Psoas muscle (tissue), 8 donors: ENCODE measurements around the gene DCBLD2. TPM values are rescaled to one million over a fixed set of nuclear protein-coding genes. Genes with fewer than 3 reads are reported as not detected.

Experiments used
- ATAC-seq, 4 donors: fragments of 200-7000 bp; cut with Tn5 transposase; one replicate each; pipeline ENCODE4 v1.9.1; 2020; ENCODE audit warnings: moderate library complexity in 3 of 4, mild to moderate bottlenecking in 2 of 4
- DNase-seq, 2 donors: peaks; one replicate each; pipeline ENCODE4 v3.0.0-alpha.2; 2020
- H3K27ac ChIP-seq: fragments of 200-600 bp; one replicate; pipeline ENCODE4 v1.8.0; 2022
- H3K27me3 ChIP-seq, 3 donors: fragments of 200-600 bp in 1 of 3; one replicate each; pipeline versions ENCODE4 v1.6.1 to v1.8.0; 2013 to 2022; ENCODE audit warnings: low read length in 2 of 3, mild to moderate bottlenecking in 2 of 3, moderate library complexity in 1 of 3; ENCODE audit not compliant: insufficient read depth in 3 of 3
- H3K36me3 ChIP-seq, 2 donors: fragments of 200-600 bp in 1 of 2; one replicate each; pipeline versions ENCODE4 v1.6.1 to v1.8.0; 2013 to 2022; ENCODE audit warnings: low read depth in 1 of 2, mild to moderate bottlenecking in 1 of 2, moderate library complexity in 1 of 2; ENCODE audit not compliant: insufficient read depth in 1 of 2
- H3K4me1 ChIP-seq: fragments of 200-600 bp; one replicate; pipeline ENCODE4 v1.8.0; 2022
- H3K4me3 ChIP-seq: fragments of 200-600 bp; one replicate; pipeline ENCODE4 v1.8.0; 2022; ENCODE audit warnings: mild to moderate bottlenecking
- H3K9me3 ChIP-seq: fragments of 200-600 bp; one replicate; pipeline ENCODE4 v1.8.0; 2022
- CTCF ChIP-seq: fragments of 200-600 bp; IDR thresholded peaks from one replicate; pipeline ENCODE4 v1.8.0; 2022; ENCODE audit warnings: antibody characterized with exemption
- WGBS, 3 donors: extraction: QIAGEN DNeasy Blood & Tissue Kit; methylation state at CpG; one replicate each; pipeline versions ENCODE4 v1.1.6 to v1.1.7; 2013; 5-methylcytosine and 5-hydroxymethylcytosine counted together
- intact Hi-C, 2 donors: fragments of 100-400 bp; cut with DNase I; formaldehyde crosslinking; loops; one replicate each; pipeline versions ENCODE4 v1.11.0 to v1.14.2; 2022
- polyA plus RNA-seq, 3 donors: library from polyadenylated mRNA; stranded (reverse); fragments of 200-250 nt; gene quantifications; one replicate each; pipeline ENCODE4 v1.2.3, GENCODE V29; 2013
- total RNA-seq, 4 donors: library from RNA; stranded (reverse); fragmentation: NEBNext Ultra II Directional in 2 of 4; extraction: Animal tissue kit (Norgen Biotek cat#: 25700) in 2 of 4; gene quantifications; one replicate each; pipeline versions ENCODE4 v1.2.1 to v1.2.4, GENCODE V29; 2021 to 2023
- donor health status: healthy with polysubstance abuse.
- donor health status: DM: no; HTN: no; CAD: no; lungs with moderate emphysema.
- donor health status: Bipolar disorder and iron deficiency.
- donor health status: healthy.
- donor health status: DM: yes; HTN: yes; CAD: no.
- donor health status: DM: no; HTN: no; CAD: no.
- donor health status: DM: no; HTN: no; CAD: no.
- donor health status: DM: yes; HTN: yes; CAD: no.

The DCBLD2 gene
- total and polyA plus RNA-seq, 7 donors, result 2.9 to 13.9 (median 5.3) TPM

- no peaks in the 10 kb centered on the region for H3K36me3 ChIP-seq
- ATAC-seq (no peak), DNase-seq (no peak)
- 19 to 21% (median 19%) methylated on average over 4 of the region's 4 CpGs for WGBS, 3 donors
- no peaks in the 10 kb centered on the region for H3K9me3 ChIP-seq
- peaks cover 13% of the 10 kb centered on the region for H3K4me1 ChIP-seq
- peak overlapping the region; percentile 88 for H3K27ac ChIP-seq
- TF ChIP-seq CTCF, result no peak
- no peaks in the 10 kb centered on the region for H3K27me3 ChIP-seq
- peak overlapping the region; percentile 97 for H3K4me3 ChIP-seq
- intact Hi-C loops, result loop anchor here in 1 of 2 donors (5.0 kb wide), 1 partner anchor 90 kb away; no protein-coding TSS in a partner anchor
Measured at GRCh38 chr3:98902351-98902740, 851 bp upstream of the DCBLD2 start.

DNA sequence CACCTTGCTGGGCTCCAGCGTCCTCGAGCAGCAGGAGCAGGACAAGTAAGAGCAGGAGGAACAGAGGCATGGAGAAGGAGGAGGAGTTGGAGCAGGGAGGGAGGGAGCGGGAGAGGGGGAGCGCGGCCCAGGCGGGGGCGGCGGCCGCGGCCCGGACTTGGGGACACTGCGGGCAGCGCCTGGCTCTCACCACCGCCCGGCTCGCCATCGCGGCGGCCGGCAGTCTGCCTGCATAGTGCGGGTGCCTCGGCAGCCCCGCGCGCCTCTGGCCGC lies 440 bp downstream of the DCBLD2 start:
- WGBS, 3 donors, result 0% methylated on average over 2 to 26 of the region's 26 CpGs
- TF ChIP-seq CTCF, result no peak
- peaks cover 13% of the 10 kb centered on the region for H3K4me1 ChIP-seq

GRCh38 chr3:98900265-98901118 lies 1.0 kb downstream of the DCBLD2 start:
- Histone ChIP-seq H3K9me3 (no peaks in the 10 kb centered on the region), H3K4me1 (peaks cover 13% of the 10 kb centered on the region), H3K27ac (no peak overlapping the region), H3K36me3 (no peaks in the 10 kb centered on the region), H3K27me3 (no peaks in the 10 kb centered on the region), H3K4me3 (peak overlapping the region; percentile 97)
- intact Hi-C loops, result loop anchor here in 1 of 2 donors (5.0 kb wide), 1 partner anchor 92 kb away; no protein-coding TSS in a partner anchor
- no peak for DNase-seq
- no peak for ATAC-seq
- WGBS, 3 donors, result 8 to 11% (median 9%) methylated on average over 23 of the region's 23 CpGs
- no peak for TF ChIP-seq CTCF

More for the DNA sequence above, 440 bp downstream of the DCBLD2 start:
- H3K9me3 ChIP-seq, result no peaks in the 10 kb centered on the region
- DNase-seq (peak; percentile 44 to 60), ATAC-seq (peak; percentile 50 to 68 (median 58))
- H3K27me3 ChIP-seq, result no peaks in the 10 kb centered on the region
- peak overlapping the region; percentile 97 for H3K4me3 ChIP-seq
- peak overlapping the region; percentile 88 for H3K27ac ChIP-seq
- H3K36me3 ChIP-seq, result no peaks in the 10 kb centered on the region
- intact Hi-C loops, result loop anchor here in 1 of 2 donors (5.0 kb wide), 1 partner anchor 91 kb away; no protein-coding TSS in a partner anchor

DNA sequence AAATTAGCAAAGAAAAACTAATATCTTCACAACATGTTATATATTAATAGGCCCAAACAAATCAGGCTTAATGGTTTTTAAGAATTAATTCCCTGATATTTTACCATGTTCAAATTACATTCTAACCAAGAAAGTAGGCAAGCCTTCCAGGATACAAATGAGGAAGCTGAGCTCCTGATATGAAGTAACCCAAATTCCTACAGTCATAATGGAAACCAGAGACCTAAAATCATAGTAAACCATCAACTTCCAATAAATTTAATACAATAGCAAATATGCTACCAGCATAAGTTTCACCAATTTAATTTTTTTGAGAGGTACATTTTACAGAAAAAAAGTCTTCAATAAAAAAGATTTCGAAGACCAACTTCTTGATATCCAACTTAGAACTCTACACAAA lies 3.8 kb downstream of the DCBLD2 start:
- Histone ChIP-seq H3K36me3 (no peaks in the 10 kb centered on the region), H3K4me1 (peaks cover 13% of the 10 kb centered on the region), H3K27me3 (no peaks in the 10 kb centered on the region), H3K4me3 (no peak overlapping the region), H3K9me3 (no peaks in the 10 kb centered on the region), H3K27ac (no peak overlapping the region)
- DNase-seq (no peak), ATAC-seq (no peak)
- TF ChIP-seq CTCF, result no peak
- WGBS, 3 donors, result 30 to 51% (median 44%) methylated on average over 1 of the region's 1 CpG
- intact Hi-C loops, result loop anchor here in 1 of 2 donors (10.0 kb wide), 1 partner anchor 303 kb away; the partner anchor contains the start of gene CPOX
